GM12864 (cell line): ENCODE measurements around the gene NSUN3.
"Not testable (repeated sequence)": the region's sequence is repeated elsewhere in the genome, so short reads cannot be mapped to it uniquely, and the experiment has no call there.

Source experiments
- DNase-seq: peaks from one replicate; pipeline ENCODE4 v3.0.0-alpha.2; 2011; ENCODE audit warnings: low read depth
- H3K4me3 ChIP-seq: 2 replicates; pipeline ENCODE4 v1.5.1; 2011; ENCODE audit warnings: mild to moderate bottlenecking, low read depth, low read length, control low read depth
- TF ChIP-seq, protein P1 (sequence below): IDR thresholded peaks from 2 replicates; pipeline ENCODE4 v1.5.1; 2011; ENCODE audit warnings: low read depth, mild to moderate bottlenecking, moderate library complexity, low read length, control low read depth, inconsistent platforms; ENCODE audit errors: missing control alignments

Gene NSUN3

DNA sequence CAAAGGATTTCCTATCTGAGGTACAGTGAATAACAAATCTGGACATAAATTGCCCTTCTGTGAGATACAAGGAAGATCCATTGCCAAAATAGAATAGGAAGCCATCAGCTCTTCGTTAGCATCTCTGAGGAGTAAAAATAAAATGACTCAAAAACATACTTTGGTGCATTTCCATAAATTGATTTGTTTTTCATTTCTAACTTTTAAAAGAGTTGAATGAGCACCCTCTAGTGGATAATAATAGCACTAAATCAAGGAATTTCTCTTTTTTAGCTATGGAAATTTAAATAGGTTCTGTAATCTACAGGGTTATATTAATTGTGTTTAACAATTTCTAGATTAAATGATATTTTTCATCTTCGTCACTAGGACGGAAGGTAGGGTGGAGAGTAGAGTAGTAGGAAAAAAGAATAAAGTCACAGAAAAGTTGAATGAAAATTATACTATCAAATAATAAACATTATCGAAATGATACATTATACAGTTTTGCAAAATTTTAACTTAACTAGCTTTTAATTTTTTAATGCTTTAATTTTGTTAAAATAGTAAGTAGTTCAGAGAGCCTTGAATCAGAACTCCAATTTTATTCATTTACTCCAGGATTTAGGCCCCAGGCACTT is 6.4 kb downstream of the NSUN3 start:
- H3K4me3 ChIP-seq = no peak overlapping the region
- TF ChIP-seq, protein P1, sequence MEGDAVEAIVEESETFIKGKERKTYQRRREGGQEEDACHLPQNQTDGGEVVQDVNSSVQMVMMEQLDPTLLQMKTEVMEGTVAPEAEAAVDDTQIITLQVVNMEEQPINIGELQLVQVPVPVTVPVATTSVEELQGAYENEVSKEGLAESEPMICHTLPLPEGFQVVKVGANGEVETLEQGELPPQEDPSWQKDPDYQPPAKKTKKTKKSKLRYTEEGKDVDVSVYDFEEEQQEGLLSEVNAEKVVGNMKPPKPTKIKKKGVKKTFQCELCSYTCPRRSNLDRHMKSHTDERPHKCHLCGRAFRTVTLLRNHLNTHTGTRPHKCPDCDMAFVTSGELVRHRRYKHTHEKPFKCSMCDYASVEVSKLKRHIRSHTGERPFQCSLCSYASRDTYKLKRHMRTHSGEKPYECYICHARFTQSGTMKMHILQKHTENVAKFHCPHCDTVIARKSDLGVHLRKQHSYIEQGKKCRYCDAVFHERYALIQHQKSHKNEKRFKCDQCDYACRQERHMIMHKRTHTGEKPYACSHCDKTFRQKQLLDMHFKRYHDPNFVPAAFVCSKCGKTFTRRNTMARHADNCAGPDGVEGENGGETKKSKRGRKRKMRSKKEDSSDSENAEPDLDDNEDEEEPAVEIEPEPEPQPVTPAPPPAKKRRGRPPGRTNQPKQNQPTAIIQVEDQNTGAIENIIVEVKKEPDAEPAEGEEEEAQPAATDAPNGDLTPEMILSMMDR = peak; percentile 30
- DNase-seq = no peak

DNA sequence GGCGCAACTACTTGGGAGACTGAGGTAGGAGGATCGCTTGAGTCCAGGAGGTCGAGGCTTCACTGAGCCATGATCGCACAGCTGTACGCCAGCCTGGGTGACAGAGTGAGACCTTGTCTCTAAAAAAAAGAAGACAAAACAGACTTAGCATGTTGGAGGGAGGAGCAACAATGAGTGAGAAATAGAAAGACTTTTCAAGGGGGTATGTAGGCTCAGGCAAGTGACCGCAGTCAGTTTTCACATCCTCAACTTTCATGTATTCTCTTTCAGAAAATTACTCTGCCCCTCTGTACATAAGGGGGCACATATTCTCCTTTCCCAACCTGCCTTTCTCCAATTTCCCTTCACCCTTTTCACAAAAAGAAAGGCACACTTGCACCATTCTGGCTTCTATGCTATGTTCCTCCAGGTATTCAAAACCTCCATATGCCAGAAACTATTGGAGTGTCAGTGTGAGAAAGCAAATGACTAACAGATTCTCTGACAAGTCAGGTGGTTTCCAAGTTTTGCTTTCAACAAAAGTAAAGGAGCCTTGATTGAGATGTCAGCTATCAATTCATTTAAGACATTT is 7.6 kb downstream of the NSUN3 start:
- peak; percentile 45 for DNase-seq
- no peak overlapping the region; the same call in 1 of the 2 replicates for H3K4me3 ChIP-seq
- TF ChIP-seq, protein P1 = no peak

DNA sequence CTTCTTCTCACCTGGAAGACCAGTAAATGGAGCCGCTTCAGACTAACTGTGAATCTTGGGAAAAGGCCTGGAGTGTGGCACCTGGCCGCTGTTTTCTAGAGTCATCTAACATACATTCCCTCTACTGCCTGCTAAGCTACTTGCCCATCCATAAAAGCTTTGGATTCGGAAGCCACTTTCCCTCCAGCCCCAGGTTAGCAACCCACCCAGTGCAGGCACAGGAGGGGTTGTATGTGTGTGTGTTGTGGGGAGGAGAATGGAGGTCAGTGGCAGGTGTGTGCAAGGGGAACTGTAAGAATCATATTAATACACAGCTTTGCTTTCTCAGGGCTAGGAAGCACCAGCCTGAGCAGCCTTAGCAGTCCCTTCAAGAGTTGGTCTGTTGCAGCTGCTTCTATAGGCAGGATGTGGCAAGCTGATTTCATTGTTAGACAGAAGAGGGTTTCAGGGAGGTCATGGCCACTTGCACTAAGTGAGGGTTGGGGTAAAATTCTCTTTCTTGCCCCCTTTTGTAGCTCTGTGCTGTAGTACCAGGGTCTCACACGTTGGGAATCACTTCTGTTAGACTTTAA is 8.9 kb downstream of the NSUN3 start:
- DNase-seq = peak; percentile 51
- no peak overlapping the region for H3K4me3 ChIP-seq
- TF ChIP-seq, protein P1 = no peak

DNA sequence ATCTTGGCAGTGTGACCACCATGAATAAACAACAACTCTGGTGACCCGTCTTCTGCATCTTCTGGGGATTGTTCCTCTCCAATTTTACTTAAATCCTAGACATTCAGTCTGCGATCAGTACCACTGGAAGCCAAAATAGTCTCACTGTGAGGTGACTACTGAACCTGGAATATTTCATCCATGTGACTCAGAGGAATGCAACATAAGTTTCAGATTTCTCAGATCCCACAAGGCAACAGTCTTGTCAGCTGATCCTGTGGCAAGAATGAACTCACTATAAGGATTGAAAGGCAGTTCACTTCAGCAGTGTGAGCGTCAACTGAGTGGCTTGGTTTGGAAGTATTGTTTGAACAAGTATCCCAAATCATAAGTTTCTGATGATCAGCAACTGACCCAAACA is 13.2 kb downstream of the NSUN3 start:
- TF ChIP-seq, protein P1 = no peak
- no peak overlapping the region for H3K4me3 ChIP-seq
- no peak for DNase-seq

DNA sequence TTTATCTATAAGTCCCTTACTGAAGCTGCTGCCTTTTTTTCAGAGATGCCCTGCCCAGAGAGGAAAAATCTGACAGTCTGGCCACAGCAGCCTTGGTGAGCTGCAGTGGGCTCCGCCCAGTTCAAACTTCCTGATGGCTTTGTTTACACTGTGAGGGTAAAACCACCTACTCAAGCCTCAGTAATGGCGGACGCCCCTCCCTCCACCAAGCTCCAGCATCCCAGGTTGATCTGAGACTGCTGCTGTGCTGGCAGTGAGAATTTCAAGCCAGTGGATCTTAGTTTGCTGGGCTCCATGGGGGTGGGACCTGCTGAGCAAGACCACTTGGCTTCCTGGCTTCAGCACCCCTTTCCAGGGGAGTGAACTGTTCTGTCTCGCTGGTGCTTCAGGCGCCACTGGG is 17.7 kb downstream of the NSUN3 start:
- DNase-seq, H3K4me3 ChIP-seq: not testable (repeated sequence)

DNA sequence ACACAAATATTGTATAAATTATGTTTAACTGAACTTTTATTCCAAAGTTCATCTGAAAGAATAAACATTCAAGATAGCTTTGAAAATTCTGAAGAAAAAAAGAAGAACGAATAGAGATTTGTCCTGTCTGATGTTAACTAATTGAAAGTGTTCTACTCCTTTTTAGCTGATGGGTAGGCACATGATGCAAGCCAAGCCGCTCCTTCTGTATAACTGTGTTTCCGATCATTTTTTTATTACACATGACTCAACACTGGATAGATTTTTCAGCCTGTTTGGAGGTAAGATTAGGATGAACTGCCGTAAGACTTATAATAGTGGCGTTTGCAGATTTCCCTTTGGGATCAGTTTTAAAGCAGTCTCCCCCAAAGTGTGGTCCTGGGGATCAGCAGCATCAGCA is 19.0 kb downstream of the NSUN3 start:
- TF ChIP-seq, protein P1 = no peak
- no peak for DNase-seq
- H3K4me3 ChIP-seq = no peak overlapping the region

DNA sequence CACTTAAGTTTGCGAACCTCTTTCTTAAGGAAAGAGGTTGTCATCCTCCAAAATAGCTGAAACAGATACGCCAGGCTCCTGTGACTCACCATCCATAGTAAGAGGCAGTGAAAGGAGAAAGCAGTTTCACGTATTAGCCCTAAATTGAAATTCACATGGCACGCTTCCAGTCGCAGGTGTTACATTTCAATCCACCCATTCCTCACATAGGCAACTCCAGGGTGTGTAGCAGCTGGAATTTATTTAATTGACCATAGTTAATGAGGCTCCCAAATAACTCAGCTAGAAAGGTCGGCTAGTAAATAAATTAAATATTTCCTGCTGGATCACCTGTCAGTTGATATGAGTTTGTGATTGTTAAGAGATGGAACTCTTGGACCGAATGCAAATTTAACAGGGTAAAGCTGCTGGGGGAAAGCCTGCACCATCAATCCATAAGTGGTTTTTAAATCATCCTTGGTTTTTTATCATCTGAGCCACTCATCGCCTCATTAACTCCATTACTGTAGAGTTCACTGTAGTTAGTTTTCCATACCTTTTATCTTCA is 19.6 kb downstream of the NSUN3 start:
- TF ChIP-seq, protein P1 = no peak
- DNase-seq = no peak
- no peak overlapping the region for H3K4me3 ChIP-seq
